ENCODE data around the gene DHCR7. TPM values are rescaled to one million over a fixed set of nuclear protein-coding genes. Genes with fewer than 3 reads are reported as not detected.

DHCR7 gene
- total and polyA plus RNA-seq, 2 donors (not counting 1 experiment from before 2014, with no cell fraction given), result 6.9 to 15.3 TPM

DNA sequence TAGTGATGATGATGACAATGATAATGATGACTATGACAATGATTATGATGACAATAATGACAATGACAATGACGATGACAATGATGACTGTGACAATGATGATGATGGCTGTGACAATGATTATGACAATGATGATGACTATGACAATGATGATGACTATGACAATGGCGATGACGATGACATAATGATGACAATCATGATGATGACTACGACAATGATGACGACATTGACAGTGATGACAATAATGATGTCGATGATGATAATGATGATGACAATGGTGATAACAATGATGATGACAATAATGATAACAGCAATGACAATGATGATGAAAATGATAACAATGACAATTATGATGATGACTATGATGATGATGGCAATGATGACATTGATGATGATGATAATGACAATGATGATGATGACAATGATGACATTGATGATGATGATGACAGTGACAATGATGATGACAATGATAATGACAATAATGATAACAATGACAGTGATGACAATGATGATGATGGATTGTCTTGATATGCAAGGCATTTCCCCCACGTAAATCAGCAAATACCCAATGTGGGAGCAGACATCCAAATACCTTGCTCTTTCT, 37.7 kb downstream of the DHCR7 start:
- ChIA-PET POLR2A (no interaction called here), CTCF (no interaction called here)
- intact Hi-C loops (cut with micrococcal nuclease), result no loop called here
- Histone ChIP-seq H4K20me1 (ENCODE audit: control insufficient read depth, insufficient read depth, low read length, poor library complexity, severe bottlenecking) (no peaks in the 10 kb centered on the region), H3K27me3 (replicated peaks in 1 of 4; ENCODE audit: control extremely low read depth in 1 of 4, control insufficient read depth in 3 of 4, insufficient read depth in 4 of 4, low read length in 3 of 4) (peaks cover 0 to 6% (median 0%) of the 10 kb centered on the region in 4 experiments), H3K4me1 (ENCODE audit: control insufficient read depth in 2 of 2, insufficient read depth in 2 of 2, low read length in 2 of 2) (peaks cover 0 to 6% of the 10 kb centered on the region in 2 donors), H3K79me2 (ENCODE audit: control insufficient read depth, insufficient read depth, low read length) (no peaks in the 10 kb centered on the region), H3K4me2 (replicated peaks; ENCODE audit: low read depth, low read length, poor library complexity, severe bottlenecking) (no peak overlapping the region), H3K27ac (ENCODE audit: low read length in 2 of 2) (no peak overlapping the region), H3K9ac (ENCODE audit: low read length) (no peak overlapping the region), H2AFZ (ENCODE audit: insufficient read depth, low read depth, low read length, poor library complexity, severe bottlenecking) (no peak overlapping the region), H3K9me3 (ENCODE audit: control extremely low read depth in 1 of 3, control insufficient read depth in 2 of 3, insufficient read depth in 1 of 3, low read length in 2 of 3) (no peaks in the 10 kb centered on the region), H3K36me3 (replicated peaks in 1 of 2; ENCODE audit: control extremely low read depth in 1 of 2, control insufficient read depth in 1 of 2, extremely low read depth in 1 of 2, insufficient read depth in 2 of 2, low read length in 1 of 2) (no peaks in the 10 kb centered on the region), H3K4me3 (ENCODE audit: control extremely low read depth in 1 of 5, extremely low read depth in 1 of 5, insufficient read depth in 1 of 5, low read depth in 2 of 5, low read length in 4 of 5) (no peak overlapping the region)
- no peak for TF ChIP-seq EZH2 (IDR thresholded peaks at IDR 0.05; ENCODE audit: borderline replicate concordance, insufficient read depth, low read depth, low read length, poor library complexity, severe bottlenecking)
- TF ChIP-seq, protein P1, sequence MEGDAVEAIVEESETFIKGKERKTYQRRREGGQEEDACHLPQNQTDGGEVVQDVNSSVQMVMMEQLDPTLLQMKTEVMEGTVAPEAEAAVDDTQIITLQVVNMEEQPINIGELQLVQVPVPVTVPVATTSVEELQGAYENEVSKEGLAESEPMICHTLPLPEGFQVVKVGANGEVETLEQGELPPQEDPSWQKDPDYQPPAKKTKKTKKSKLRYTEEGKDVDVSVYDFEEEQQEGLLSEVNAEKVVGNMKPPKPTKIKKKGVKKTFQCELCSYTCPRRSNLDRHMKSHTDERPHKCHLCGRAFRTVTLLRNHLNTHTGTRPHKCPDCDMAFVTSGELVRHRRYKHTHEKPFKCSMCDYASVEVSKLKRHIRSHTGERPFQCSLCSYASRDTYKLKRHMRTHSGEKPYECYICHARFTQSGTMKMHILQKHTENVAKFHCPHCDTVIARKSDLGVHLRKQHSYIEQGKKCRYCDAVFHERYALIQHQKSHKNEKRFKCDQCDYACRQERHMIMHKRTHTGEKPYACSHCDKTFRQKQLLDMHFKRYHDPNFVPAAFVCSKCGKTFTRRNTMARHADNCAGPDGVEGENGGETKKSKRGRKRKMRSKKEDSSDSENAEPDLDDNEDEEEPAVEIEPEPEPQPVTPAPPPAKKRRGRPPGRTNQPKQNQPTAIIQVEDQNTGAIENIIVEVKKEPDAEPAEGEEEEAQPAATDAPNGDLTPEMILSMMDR (IDR thresholded peaks at IDR 0.05), result no peak
- Mint-ChIP-seq H3K9me3 (ENCODE audit: insufficient read depth) (peaks cover 6% of the 10 kb centered on the region), H3K27me3 (peaks cover 15% of the 10 kb centered on the region), H3K27ac (no peak overlapping the region), H3K4me1 (peaks cover 2% of the 10 kb centered on the region), H3K4me3 (no peak overlapping the region)
- DNase-seq (no peak), ATAC-seq (ENCODE audit: low read depth) (no peak)
- WGBS (ENCODE audit: insufficient coverage), result 78% methylated on average over 6 of the region's 7 CpGs

DNA sequence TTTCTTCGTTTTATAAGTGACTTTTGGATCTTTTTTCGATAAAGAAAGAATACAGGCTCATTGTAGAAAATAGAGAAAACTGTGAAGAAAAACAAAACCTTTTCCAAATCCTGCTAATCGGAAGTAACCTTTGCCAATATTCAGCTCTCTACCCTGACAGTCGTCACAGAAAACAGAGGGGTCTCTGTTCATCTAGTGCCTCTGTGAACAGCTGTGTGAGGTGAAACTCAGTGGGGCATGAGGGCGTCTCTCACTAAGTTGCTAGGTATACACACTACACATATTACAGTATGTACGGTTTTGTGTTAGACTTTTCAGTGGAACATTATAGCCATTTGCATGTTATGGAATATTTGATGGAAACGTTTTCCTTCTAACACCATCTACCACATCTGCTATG, 39.4 kb downstream of the DHCR7 start:
- no peak for DNase-seq
- CTCF ChIA-PET, result no interaction called here
- H3K27ac Mint-ChIP-seq, result no peak overlapping the region
- intact Hi-C loops (cut with micrococcal nuclease), result no loop called here
- Histone ChIP-seq H3K9me3 (ENCODE audit: control extremely low read depth in 1 of 3, control insufficient read depth in 2 of 3, insufficient read depth in 1 of 3, low read length in 2 of 3) (peaks cover 0 to 3% (median 0%) of the 10 kb centered on the region in 3 donors), H3K36me3 (replicated peaks in 1 of 2; ENCODE audit: control extremely low read depth in 1 of 2, control insufficient read depth in 1 of 2, extremely low read depth in 1 of 2, insufficient read depth in 2 of 2, low read length in 1 of 2) (no peaks in the 10 kb centered on the region), H3K4me2 (replicated peaks; ENCODE audit: low read depth, low read length, poor library complexity, severe bottlenecking) (no peak overlapping the region), H3K27me3 (replicated peaks in 1 of 4; ENCODE audit: control extremely low read depth in 1 of 4, control insufficient read depth in 3 of 4, insufficient read depth in 4 of 4, low read length in 3 of 4) (peaks cover 0 to 5% (median 0%) of the 10 kb centered on the region in 4 experiments), H3K4me1 (ENCODE audit: control insufficient read depth in 2 of 2, insufficient read depth in 2 of 2, low read length in 2 of 2) (peaks cover 0 to 7% of the 10 kb centered on the region in 2 donors), H3K9ac (ENCODE audit: low read length) (no peak overlapping the region), H2AFZ (ENCODE audit: insufficient read depth, low read depth, low read length, poor library complexity, severe bottlenecking) (no peak overlapping the region), H3K4me3 (ENCODE audit: control extremely low read depth in 1 of 5, extremely low read depth in 1 of 5, insufficient read depth in 1 of 5, low read depth in 2 of 5, low read length in 4 of 5) (no peak overlapping the region), H3K27ac (ENCODE audit: low read length in 2 of 2) (no peak overlapping the region), H4K20me1 (ENCODE audit: control insufficient read depth, insufficient read depth, low read length, poor library complexity, severe bottlenecking) (no peaks in the 10 kb centered on the region), H3K79me2 (ENCODE audit: control insufficient read depth, insufficient read depth, low read length) (no peaks in the 10 kb centered on the region)
- H3K4me1 Mint-ChIP-seq, result peaks cover 4% of the 10 kb centered on the region
- H3K27me3 Mint-ChIP-seq, result peaks cover 6% of the 10 kb centered on the region
- no peak overlapping the region for H3K4me3 Mint-ChIP-seq
- POLR2A ChIA-PET, result no interaction called here
- H3K9me3 Mint-ChIP-seq (ENCODE audit: insufficient read depth), result peaks cover 6% of the 10 kb centered on the region
- TF ChIP-seq, protein P1 (IDR thresholded peaks at IDR 0.05), result no peak
- TF ChIP-seq EZH2 (IDR thresholded peaks at IDR 0.05; ENCODE audit: borderline replicate concordance, insufficient read depth, low read depth, low read length, poor library complexity, severe bottlenecking), result no peak
- WGBS (ENCODE audit: insufficient coverage), result no CpG with 5 or more reads among the region's 7 CpGs
- ATAC-seq (ENCODE audit: low read depth), result no peak
